GM12878 (cell line): ENCODE results near the gene ACAP1. TPM values are rescaled to one million over a fixed set of nuclear protein-coding genes. Genes with fewer than 3 reads are reported as not detected.

Source experiments
- BCL3 ChIP-seq: IDR thresholded peaks from 2 replicates; pipeline ENCODE4 v1.6.1; 2011; ENCODE audit warnings: borderline replicate concordance, low read depth, mild to moderate bottlenecking, moderate library complexity, low read length; ENCODE audit not compliant: insufficient read depth, poor library complexity, severe bottlenecking
- CBFB ChIP-seq: IDR thresholded peaks from 2 replicates; pipeline ENCODE4 v1.6.1; 2016; ENCODE audit warnings: antibody characterized with exemption, low read depth
- CREB1 ChIP-seq: IDR thresholded peaks from 2 replicates; pipeline ENCODE4 v1.6.1; 2012; ENCODE audit warnings: low read depth, mild to moderate bottlenecking, inconsistent platforms
- EED ChIP-seq: sonication (generic); IDR thresholded peaks from 2 replicates; pipeline ENCODE4 v1.6.1; 2016; ENCODE audit warnings: antibody characterized with exemption, low read depth
- ELK1 ChIP-seq: IDR thresholded peaks from 2 replicates; pipeline ENCODE4 v1.6.1; 2012; ENCODE audit warnings: low read depth, low read length, improper control_type of control experiment
- GABPA ChIP-seq: IDR thresholded peaks from 2 replicates; pipeline ENCODE4 v1.6.1; 2014; ENCODE audit warnings: antibody characterized with exemption, low read depth, mild to moderate bottlenecking, inconsistent platforms
- IKZF1 ChIP-seq: fragments of 450-650 bp; conservative IDR thresholded peaks from 2 replicates; pipeline ENCODE4 v1.6.1; 2017; ENCODE audit warnings: antibody characterized with exemption, mild to moderate bottlenecking
- MEF2B ChIP-seq: fragments of 450-650 bp; IDR thresholded peaks from 2 replicates; pipeline ENCODE4 v1.6.1; 2018; ENCODE audit warnings: mild to moderate bottlenecking, moderate library complexity; ENCODE audit not compliant: partially characterized antibody, poor library complexity, severe bottlenecking
- MTA2 ChIP-seq: fragments of 450-650 bp; IDR thresholded peaks from 2 replicates; pipeline ENCODE4 v1.6.1; 2016; ENCODE audit warnings: low read depth, mild to moderate bottlenecking, moderate library complexity
- NBN ChIP-seq: fragments of 450-650 bp; IDR thresholded peaks from 2 replicates; pipeline ENCODE4 v1.6.1; 2016
- PML ChIP-seq: IDR thresholded peaks from 2 replicates; pipeline ENCODE4 v1.6.1; 2012; ENCODE audit warnings: low read length, inconsistent platforms
- POLR2AphosphoS2 ChIP-seq: IDR thresholded peaks from 2 replicates; pipeline ENCODE4 v1.6.1; 2011; ENCODE audit warnings: low read depth, mild to moderate bottlenecking, low read length, improper control_type of control experiment, moderate library complexity
- RAD51 ChIP-seq: fragments of 450-650 bp; IDR thresholded peaks from 2 replicates; pipeline ENCODE4 v1.6.1; 2016; ENCODE audit warnings: moderate library complexity, mild to moderate bottlenecking, inconsistent platforms
- RCOR1 ChIP-seq: conservative IDR thresholded peaks from 2 replicates; pipeline ENCODE4 v1.6.1; 2012; ENCODE audit warnings: low read depth, low read length, improper control_type of control experiment
- RUNX3 ChIP-seq: IDR thresholded peaks from 2 replicates; pipeline ENCODE4 v1.6.1; 2012; ENCODE audit warnings: low read length, inconsistent platforms
- SIN3A ChIP-seq: IDR thresholded peaks from 2 replicates; pipeline ENCODE4 v1.6.1; 2012; ENCODE audit warnings: low read depth, low read length, improper control_type of control experiment
- USF1 ChIP-seq: IDR thresholded peaks from 2 replicates; pipeline ENCODE4 v1.6.1; 2011; ENCODE audit warnings: borderline replicate concordance, low read depth, mild to moderate bottlenecking, moderate library complexity, mixed read lengths, low read length; ENCODE audit not compliant: insufficient read depth; ENCODE audit errors: extremely low read length
- YY1 ChIP-seq: IDR thresholded peaks from 2 replicates; pipeline ENCODE4 v1.6.1; 2011; ENCODE audit warnings: low read depth, mild to moderate bottlenecking, low read length
- ZNF592 ChIP-seq: fragments of 450-650 bp; IDR thresholded peaks from 2 replicates; pipeline ENCODE4 v1.6.1; 2017; ENCODE audit warnings: mild to moderate bottlenecking, moderate library complexity
- polyA plus RNA-seq, 11 experiments: library from polyadenylated mRNA; depleted of rRNA in 4 of 11; unstranded in 6 of 11; stranded (reverse) in 5 of 11; fragments of >200 nt; fragmentation: Nextera tagmentation in 4 of 11; fragmentation: Illumina TruSeq in 1 of 11; extraction: Ambion mirVana in 4 of 11; extraction: Trizol in 1 of 11; gene quantifications; 1 replicate in 1 of 11; 2 replicates in 10 of 11; pipeline versions ENCODE4 v1.2.1 to v1.2.3, GENCODE V29; 2011 to 2016; ENCODE audit warnings: inconsistent platforms in 2 of 11, missing spikeins in 2 of 11, low read depth in 1 of 11
- total RNA-seq, 4 experiments: library from RNA; depleted of rRNA in 3 of 4; stranded (reverse); fragments of >200 nt in 3 of 4; fragmentation: Illumina TruSeq in 1 of 4; extraction: Trizol in 1 of 4; gene quantifications; 2 replicates each; pipeline versions ENCODE4 v1.2.1 to v1.2.3, GENCODE V29; 2013 to 2021
- TF ChIP-seq, protein P1 (sequence below): fragments of 450-650 bp; conservative IDR thresholded peaks from 2 replicates; pipeline ENCODE4 v1.6.1; 2017; ENCODE audit warnings: mild to moderate bottlenecking, moderate library complexity

Gene ACAP1
- total and polyA plus RNA-seq, 10 of the 15 experiments (the other 5 are each of a cell fraction or from before 2014, with no cell fraction given) = 5.7 to 245 (median 118) TPM

GRCh38 chr17:7308625-7309433 lies 27.5 kb upstream of the ACAP1 start (continued):
- TF ChIP-seq CBFB (peak; percentile 91), RAD51 (no peak), CREB1 (peak; percentile 75; the same call in 1 of the 2 replicates), POLR2AphosphoS2 (0 out of 2 replicates have a peak, but pooled peaks have one; percentile 35), NBN (peak; percentile 66; the same call in 1 of the 2 replicates), GABPA (0 out of 2 replicates have a peak, but pooled peaks have one; percentile 34), PML (0 out of 2 replicates have a peak, but pooled peaks have one; percentile 55), BCL3 (peak; percentile 73), USF1 (no peak), EED (peak; percentile 74), ZNF592 (no peak), SIN3A (peak; percentile 61), RCOR1 (no peak), YY1 (peak; percentile 49; the same call in 1 of the 2 replicates), MTA2 (peak; percentile 31; the same call in 1 of the 2 replicates), MEF2B (peak; percentile 29), ELK1 (no peak), IKZF1 (peak; percentile 31), RUNX3 (peak; percentile 96)
- TF ChIP-seq, protein P1, sequence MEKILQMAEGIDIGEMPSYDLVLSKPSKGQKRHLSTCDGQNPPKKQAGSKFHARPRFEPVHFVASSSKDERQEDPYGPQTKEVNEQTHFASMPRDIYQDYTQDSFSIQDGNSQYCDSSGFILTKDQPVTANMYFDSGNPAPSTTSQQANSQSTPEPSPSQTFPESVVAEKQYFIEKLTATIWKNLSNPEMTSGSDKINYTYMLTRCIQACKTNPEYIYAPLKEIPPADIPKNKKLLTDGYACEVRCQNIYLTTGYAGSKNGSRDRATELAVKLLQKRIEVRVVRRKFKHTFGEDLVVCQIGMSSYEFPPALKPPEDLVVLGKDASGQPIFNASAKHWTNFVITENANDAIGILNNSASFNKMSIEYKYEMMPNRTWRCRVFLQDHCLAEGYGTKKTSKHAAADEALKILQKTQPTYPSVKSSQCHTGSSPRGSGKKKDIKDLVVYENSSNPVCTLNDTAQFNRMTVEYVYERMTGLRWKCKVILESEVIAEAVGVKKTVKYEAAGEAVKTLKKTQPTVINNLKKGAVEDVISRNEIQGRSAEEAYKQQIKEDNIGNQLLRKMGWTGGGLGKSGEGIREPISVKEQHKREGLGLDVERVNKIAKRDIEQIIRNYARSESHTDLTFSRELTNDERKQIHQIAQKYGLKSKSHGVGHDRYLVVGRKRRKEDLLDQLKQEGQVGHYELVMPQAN = peak; percentile 58
